ENCODE results near the gene CEP19. TPM values are rescaled to one million over a fixed set of nuclear protein-coding genes. Genes with fewer than 3 reads are reported as not detected.
A peak's percentile ranks its signal among the peaks of the same experiment; 100 is the strongest.

The CEP19 gene
- total RNA-seq, 1 donor, result 3.6 TPM

DNA sequence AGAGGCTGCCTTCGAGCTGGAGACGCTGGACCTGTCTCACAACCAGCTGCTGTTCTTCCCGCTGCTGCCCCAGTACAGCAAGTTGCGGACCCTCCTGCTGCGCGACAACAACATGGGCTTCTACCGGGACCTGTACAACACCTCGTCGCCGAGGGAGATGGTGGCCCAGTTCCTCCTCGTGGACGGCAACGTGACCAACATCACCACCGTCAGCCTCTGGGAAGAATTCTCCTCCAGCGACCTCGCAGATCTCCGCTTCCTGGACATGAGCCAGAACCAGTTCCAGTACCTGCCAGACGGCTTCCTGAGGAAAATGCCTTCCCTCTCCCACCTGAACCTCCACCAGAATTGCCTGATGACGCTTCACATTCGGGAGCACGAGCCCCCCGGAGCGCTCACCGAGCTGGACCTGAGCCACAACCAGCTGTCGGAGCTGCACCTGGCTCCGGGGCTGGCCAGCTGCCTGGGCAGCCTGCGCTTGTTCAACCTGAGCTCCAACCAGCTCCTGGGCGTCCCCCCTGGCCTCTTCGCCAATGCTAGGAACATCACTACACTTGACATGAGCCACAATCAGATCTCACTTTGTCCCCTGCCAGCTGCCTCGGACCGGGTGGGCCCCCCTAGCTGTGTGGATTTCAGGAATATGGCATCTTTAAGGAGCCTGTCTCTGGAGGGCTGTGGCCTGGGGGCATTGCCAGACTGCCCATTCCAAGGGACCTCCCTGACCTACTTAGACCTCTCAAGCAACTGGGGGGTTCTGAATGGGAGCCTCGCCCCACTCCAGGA is 51.5 kb downstream of the CEP19 start:
- no peak overlapping the region for H2AFZ ChIP-seq (ENCODE audit: low read length)
- no peaks in the 10 kb centered on the region for H4K20me1 ChIP-seq (ENCODE audit: insufficient read depth, low read length)
- no peak overlapping the region for H3K27ac ChIP-seq (ENCODE audit: low read depth, low read length)
- peaks cover 4% of the 10 kb centered on the region for H3K27me3 ChIP-seq (ENCODE audit: insufficient read depth, low read length)
- no peaks in the 10 kb centered on the region for H3K79me2 ChIP-seq (ENCODE audit: insufficient read depth, low read length)
- TF ChIP-seq, protein P1, sequence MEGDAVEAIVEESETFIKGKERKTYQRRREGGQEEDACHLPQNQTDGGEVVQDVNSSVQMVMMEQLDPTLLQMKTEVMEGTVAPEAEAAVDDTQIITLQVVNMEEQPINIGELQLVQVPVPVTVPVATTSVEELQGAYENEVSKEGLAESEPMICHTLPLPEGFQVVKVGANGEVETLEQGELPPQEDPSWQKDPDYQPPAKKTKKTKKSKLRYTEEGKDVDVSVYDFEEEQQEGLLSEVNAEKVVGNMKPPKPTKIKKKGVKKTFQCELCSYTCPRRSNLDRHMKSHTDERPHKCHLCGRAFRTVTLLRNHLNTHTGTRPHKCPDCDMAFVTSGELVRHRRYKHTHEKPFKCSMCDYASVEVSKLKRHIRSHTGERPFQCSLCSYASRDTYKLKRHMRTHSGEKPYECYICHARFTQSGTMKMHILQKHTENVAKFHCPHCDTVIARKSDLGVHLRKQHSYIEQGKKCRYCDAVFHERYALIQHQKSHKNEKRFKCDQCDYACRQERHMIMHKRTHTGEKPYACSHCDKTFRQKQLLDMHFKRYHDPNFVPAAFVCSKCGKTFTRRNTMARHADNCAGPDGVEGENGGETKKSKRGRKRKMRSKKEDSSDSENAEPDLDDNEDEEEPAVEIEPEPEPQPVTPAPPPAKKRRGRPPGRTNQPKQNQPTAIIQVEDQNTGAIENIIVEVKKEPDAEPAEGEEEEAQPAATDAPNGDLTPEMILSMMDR (IDR thresholded peaks at IDR 0.05; ENCODE audit: extremely low read depth, low read depth, low read length), result no peak
- no peaks in the 10 kb centered on the region for H3K9me3 ChIP-seq (ENCODE audit: low read depth, low read length)
- H3K4me1 ChIP-seq (ENCODE audit: insufficient read depth, low read length), result peaks cover 3% of the 10 kb centered on the region
- no peak overlapping the region for H3K4me2 ChIP-seq (ENCODE audit: insufficient read depth, low read length)
- H3K36me3 ChIP-seq (ENCODE audit: insufficient read depth, low read length), result no peaks in the 10 kb centered on the region
- no peak overlapping the region for H3K4me3 ChIP-seq (ENCODE audit: insufficient read depth, low read length)
- no peak for DNase-seq (ENCODE audit: insufficient read length, low spot score, missing footprints)

DNA sequence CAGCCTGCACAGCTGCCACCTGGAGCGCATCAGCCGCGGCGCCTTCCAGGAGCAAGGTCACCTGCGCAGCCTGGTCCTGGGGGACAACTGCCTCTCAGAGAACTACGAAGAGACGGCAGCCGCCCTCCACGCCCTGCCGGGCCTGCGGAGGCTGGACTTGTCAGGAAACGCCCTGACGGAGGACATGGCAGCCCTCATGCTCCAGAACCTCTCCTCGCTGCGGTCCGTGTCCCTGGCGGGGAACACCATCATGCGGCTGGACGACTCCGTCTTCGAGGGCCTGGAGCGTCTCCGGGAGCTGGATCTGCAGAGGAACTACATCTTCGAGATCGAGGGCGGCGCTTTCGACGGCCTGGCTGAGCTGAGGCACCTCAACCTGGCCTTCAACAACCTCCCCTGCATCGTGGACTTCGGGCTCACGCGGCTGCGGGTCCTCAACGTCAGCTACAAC is 52.1 kb downstream of the CEP19 start:
- Histone ChIP-seq H3K4me2 (ENCODE audit: insufficient read depth, low read length) (no peak overlapping the region), H3K9me3 (ENCODE audit: low read depth, low read length) (no peaks in the 10 kb centered on the region), H3K27me3 (ENCODE audit: insufficient read depth, low read length) (peaks cover under 1% of the 10 kb centered on the region), H3K36me3 (ENCODE audit: insufficient read depth, low read length) (no peaks in the 10 kb centered on the region), H3K27ac (ENCODE audit: low read depth, low read length) (no peak overlapping the region), H4K20me1 (ENCODE audit: insufficient read depth, low read length) (no peaks in the 10 kb centered on the region), H3K79me2 (ENCODE audit: insufficient read depth, low read length) (no peaks in the 10 kb centered on the region), H3K4me1 (ENCODE audit: insufficient read depth, low read length) (peaks cover 3% of the 10 kb centered on the region), H3K4me3 (ENCODE audit: insufficient read depth, low read length) (no peak overlapping the region), H2AFZ (ENCODE audit: low read length) (no peak overlapping the region)
- TF ChIP-seq, protein P1 (IDR thresholded peaks at IDR 0.05; ENCODE audit: extremely low read depth, low read depth, low read length), result no peak
- DNase-seq (ENCODE audit: insufficient read length, low spot score, missing footprints), result peak; percentile 21

Small RNA genes lying within 50 kb of the gene (small RNA-seq; reads per million reads assigned to genes)
- gene RNU4-89P (not detected), gene RNU6-646P (not detected)

Other genes with a start within 250 kb of the CEP19 start
- gene RNF168, start 208.5 kb downstream of the CEP19 start, total RNA-seq, result 21.7 and 24.8 TPM in 2 replicates
- not detected in 2 replicates for gene SMCO1, start 196.9 kb downstream of the CEP19 start, total RNA-seq
- 6.8 and 7.2 TPM in 2 replicates for gene WDR53, start 143.7 kb downstream of the CEP19 start, total RNA-seq
- gene FBXO45, start 143.6 kb downstream of the CEP19 start, total RNA-seq, result 8.0 TPM in 2 replicates
- 0.72 and 1.2 TPM in 2 replicates for gene NRROS, start 72.6 kb downstream of the CEP19 start, total RNA-seq
- gene PIGX, start 127 bp upstream of the CEP19 start, total RNA-seq, result 19.2 and 26.8 TPM in 2 replicates
- 36.6 and 37.4 TPM in 2 replicates for gene PAK2, start 27.6 kb upstream of the CEP19 start, total RNA-seq
- 42.4 and 43.4 TPM in 2 replicates for gene SENP5, start 155.7 kb upstream of the CEP19 start, total RNA-seq
- gene NCBP2, start 230.3 kb upstream of the CEP19 start, total RNA-seq, result 43.1 and 43.9 TPM in 2 replicates